Measurements from ENCODE around the gene TENT5C. TPM values are rescaled to one million over a fixed set of nuclear protein-coding genes. Genes with fewer than 3 reads are reported as not detected.
A peak's percentile ranks its signal among the peaks of the same experiment; 100 is the strongest.

The TENT5C gene
- total and polyA plus RNA-seq, 9 of the 15 experiments (the other 6 are each of a cell fraction or from before 2014, with no cell fraction given) = 1.8 to 7.7 (median 4.0) TPM

DNA sequence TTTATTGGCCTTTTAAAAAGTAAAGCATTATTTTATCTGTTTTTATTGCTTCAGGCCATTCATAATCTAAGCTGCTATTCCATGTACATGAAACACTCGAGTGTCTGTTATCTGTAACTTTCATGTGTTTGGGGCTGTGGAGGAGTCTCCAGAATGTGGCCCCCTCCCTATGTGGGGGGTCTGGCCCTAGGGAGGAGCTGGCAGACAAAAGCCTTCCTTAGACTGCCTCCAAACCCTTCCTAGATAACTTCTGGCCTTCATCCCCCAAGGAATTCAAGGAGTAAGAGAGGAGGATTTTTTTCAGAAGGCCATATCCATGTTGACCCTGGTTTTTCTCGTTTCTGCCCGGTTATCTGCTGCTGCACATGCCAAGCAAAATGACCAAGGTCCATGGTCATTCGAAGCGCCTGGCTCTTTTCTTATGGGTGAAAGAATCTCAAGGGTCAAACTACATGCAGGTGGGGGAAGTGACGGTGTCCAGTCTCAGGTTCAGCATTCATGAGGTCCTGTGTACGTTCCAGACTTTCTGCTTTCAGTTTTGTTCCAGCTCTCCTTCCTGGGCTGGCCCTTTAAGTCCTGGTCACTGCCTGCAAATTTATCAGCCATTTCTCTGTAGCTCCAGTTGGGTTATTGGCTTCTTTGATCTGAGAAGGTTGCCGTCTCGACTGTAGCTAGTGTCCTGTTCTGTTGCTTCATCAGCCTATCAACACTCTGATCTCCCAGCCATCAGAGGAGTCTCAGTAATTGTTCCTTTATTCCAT is 8.3 kb downstream of the TENT5C start (continued):
- TF ChIP-seq, protein P1, sequence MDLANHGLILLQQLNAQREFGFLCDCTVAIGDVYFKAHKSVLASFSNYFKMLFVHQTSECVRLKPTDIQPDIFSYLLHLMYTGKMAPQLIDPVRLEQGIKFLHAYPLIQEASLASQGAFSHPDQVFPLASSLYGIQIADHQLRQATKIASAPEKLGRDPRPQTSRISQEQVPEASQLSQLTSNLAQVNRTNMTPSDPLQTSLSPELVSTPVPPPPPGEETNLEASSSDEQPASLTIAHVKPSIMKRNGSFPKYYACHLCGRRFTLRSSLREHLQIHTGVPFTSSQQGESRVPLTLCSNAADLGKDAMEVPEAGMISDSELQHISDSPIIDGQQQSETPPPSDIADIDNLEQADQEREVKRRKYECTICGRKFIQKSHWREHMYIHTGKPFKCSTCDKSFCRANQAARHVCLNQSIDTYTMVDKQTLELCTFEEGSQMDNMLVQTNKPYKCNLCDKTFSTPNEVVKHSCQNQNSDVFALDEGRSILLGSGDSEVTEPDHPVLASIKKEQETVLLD (IDR thresholded peaks at IDR 0.05) = peak; percentile 44; the same call in 1 of the 2 replicates
- TF ChIP-seq FOXK1 (CRISPR knock-in tag; IDR thresholded peaks at IDR 0.05; ENCODE audit: borderline replicate concordance) = peak; percentile 61; the same call in 1 of the 2 replicates
- 0 out of 2 replicates have a peak, but pooled peaks have one; percentile 4 for TF ChIP-seq ZKSCAN8 (CRISPR knock-in tag; IDR thresholded peaks at IDR 0.05)
- TF ChIP-seq SRF (CRISPR knock-in tag; IDR thresholded peaks at IDR 0.05) = no peak
- no peak for TF ChIP-seq HDGF (IDR thresholded peaks at IDR 0.05)
- TF ChIP-seq ZNF609 (CRISPR knock-in tag; IDR thresholded peaks at IDR 0.05; ENCODE audit: borderline replicate concordance) = no peak
- TF ChIP-seq, protein P2, sequence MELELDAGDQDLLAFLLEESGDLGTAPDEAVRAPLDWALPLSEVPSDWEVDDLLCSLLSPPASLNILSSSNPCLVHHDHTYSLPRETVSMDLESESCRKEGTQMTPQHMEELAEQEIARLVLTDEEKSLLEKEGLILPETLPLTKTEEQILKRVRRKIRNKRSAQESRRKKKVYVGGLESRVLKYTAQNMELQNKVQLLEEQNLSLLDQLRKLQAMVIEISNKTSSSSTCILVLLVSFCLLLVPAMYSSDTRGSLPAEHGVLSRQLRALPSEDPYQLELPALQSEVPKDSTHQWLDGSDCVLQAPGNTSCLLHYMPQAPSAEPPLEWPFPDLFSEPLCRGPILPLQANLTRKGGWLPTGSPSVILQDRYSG (tag; conservative IDR thresholded peaks at IDR 0.05; ENCODE audit: low read depth) = no peak
- no peak for TF ChIP-seq ATF7 (IDR thresholded peaks at IDR 0.05)
- no peak; a peak in 1 of 4 replicates for TF ChIP-seq TBL1XR1 (IDR thresholded peaks at IDR 0.05; ENCODE audit: low read length in 2 of 2)
- TF ChIP-seq DACH1 (IDR thresholded peaks at IDR 0.05; ENCODE audit: partially characterized antibody) = no peak
- no peak for TF ChIP-seq NFYB (IDR thresholded peaks at IDR 0.05; ENCODE audit: extremely low read depth, insufficient read length)
- TF ChIP-seq MTA1 (IDR thresholded peaks at IDR 0.05; ENCODE audit: borderline replicate concordance) = no peak
- no peak for TF ChIP-seq ATF1 (CRISPR knock-in tag; IDR thresholded peaks at IDR 0.05)
- no peak for TF ChIP-seq ATF1 (tag; IDR thresholded peaks at IDR 0.05)
- no peak for TF ChIP-seq ZFP36 (IDR thresholded peaks at IDR 0.05; ENCODE audit: low read depth, low read length, partially characterized antibody)
- no peak for TF ChIP-seq WHSC1 (IDR thresholded peaks at IDR 0.05; ENCODE audit: low read length)
- TF ChIP-seq ZNF274 (IDR thresholded peaks at IDR 0.05; ENCODE audit: borderline replicate concordance, low read depth, low read length) = no peak
- 0 out of 4 replicates have a peak, but pooled peaks of 1 of the 2 experiments have one; percentile 33 for TF ChIP-seq TRIM24 (IDR thresholded peaks at IDR 0.05)
- TF ChIP-seq, protein P3, sequence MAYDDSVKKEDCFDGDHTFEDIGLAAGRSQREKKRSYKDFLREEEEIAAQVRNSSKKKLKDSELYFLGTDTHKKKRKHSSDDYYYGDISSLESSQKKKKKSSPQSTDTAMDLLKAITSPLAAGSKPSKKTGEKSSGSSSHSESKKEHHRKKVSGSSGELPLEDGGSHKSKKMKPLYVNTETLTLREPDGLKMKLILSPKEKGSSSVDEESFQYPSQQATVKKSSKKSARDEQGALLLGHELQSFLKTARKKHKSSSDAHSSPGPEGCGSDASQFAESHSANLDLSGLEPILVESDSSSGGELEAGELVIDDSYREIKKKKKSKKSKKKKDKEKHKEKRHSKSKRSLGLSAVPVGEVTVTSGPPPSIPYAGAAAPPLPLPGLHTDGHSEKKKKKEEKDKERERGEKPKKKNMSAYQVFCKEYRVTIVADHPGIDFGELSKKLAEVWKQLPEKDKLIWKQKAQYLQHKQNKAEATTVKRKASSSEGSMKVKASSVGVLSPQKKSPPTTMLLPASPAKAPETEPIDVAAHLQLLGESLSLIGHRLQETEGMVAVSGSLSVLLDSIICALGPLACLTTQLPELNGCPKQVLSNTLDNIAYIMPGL (CRISPR knock-in tag; IDR thresholded peaks at IDR 0.05) = no peak

Measured in K562 (cell line).